Aorta (tissue), 5 donors: ENCODE measurements around the gene PSAP. TPM values are rescaled to one million over a fixed set of nuclear protein-coding genes. Genes with fewer than 3 reads are reported as not detected.

ENCODE experiments used
- ATAC-seq: fragments of 200-7000 bp; cut with Tn5 transposase; one replicate; pipeline ENCODE4 v1.9.1; 2022; ENCODE audit warnings: moderate library complexity; ENCODE audit not compliant: low FRiP score
- DNase-seq, 2 donors: peaks; one replicate each; pipeline ENCODE4 v3.0.0-alpha.2; 2020
- H3K27ac ChIP-seq, 2 donors: one replicate each; pipeline ENCODE4 v1.5.1; 2013; ENCODE audit warnings: low read length in 2 of 2, mild to moderate bottlenecking in 2 of 2, moderate library complexity in 2 of 2, control low read depth in 1 of 2, inconsistent platforms in 1 of 2, low read depth in 1 of 2
- H3K27me3 ChIP-seq, 2 donors: one replicate each; pipeline ENCODE4 v1.6.1; 2013; ENCODE audit warnings: control low read depth in 1 of 2, low read length in 1 of 2, mild to moderate bottlenecking in 1 of 2, moderate library complexity in 1 of 2; ENCODE audit not compliant: insufficient read depth in 2 of 2, control insufficient read depth in 1 of 2
- H3K36me3 ChIP-seq, 2 donors: one replicate each; pipeline ENCODE4 v1.6.1; 2013; ENCODE audit warnings: control low read depth in 1 of 2, low read length in 1 of 2, mild to moderate bottlenecking in 1 of 2; ENCODE audit not compliant: insufficient read depth in 2 of 2, control insufficient read depth in 1 of 2
- H3K4me1 ChIP-seq, 2 donors: one replicate each; pipeline ENCODE4 v1.6.1; 2013; ENCODE audit warnings: low read length in 2 of 2, control low read depth in 1 of 2, mild to moderate bottlenecking in 1 of 2, moderate library complexity in 1 of 2; ENCODE audit not compliant: insufficient read depth in 2 of 2, control insufficient read depth in 1 of 2
- H3K4me3 ChIP-seq, 2 donors: one replicate each; pipeline ENCODE4 v1.5.1; 2013; ENCODE audit warnings: low read length in 2 of 2, control low read depth in 1 of 2, mild to moderate bottlenecking in 1 of 2
- H3K9me3 ChIP-seq: one replicate; pipeline ENCODE4 v1.6.1; 2013; ENCODE audit warnings: mild to moderate bottlenecking, low read length; ENCODE audit not compliant: control insufficient read depth
- WGBS, 2 donors: extraction: QIAGEN DNeasy Blood & Tissue Kit; methylation state at CpG; one replicate each; pipeline ENCODE4 v1.1.7; 2013; 5-methylcytosine and 5-hydroxymethylcytosine counted together
- intact Hi-C, 2 donors: fragments of 100-400 bp; cut with DNase I; formaldehyde crosslinking; loops; one replicate each; pipeline versions ENCODE4 v1.14.2 to v1.15.0; 2022
- polyA plus RNA-seq, 2 donors: library from polyadenylated mRNA; stranded (reverse); fragments of 200-250 nt; gene quantifications; one replicate each; pipeline ENCODE4 v1.2.3, GENCODE V29; 2013
- total RNA-seq, 2 donors: library from RNA; stranded (reverse); fragmentation: NEBNext Ultra II Directional; extraction: Animal tissue kit (Norgen Biotek cat#: 25700); gene quantifications; one replicate each; pipeline ENCODE4 v1.2.1, GENCODE V29; 2021
- donor health status: healthy with polysubstance abuse.
- donor health status: Bipolar disorder and iron deficiency.
- donor health status: DM: no; HTN: no; CAD: no.
- donor health status: DM: no; HTN: no; CAD: no.
- donor health status: DM: yes; HTN: yes; CAD: no.

PSAP gene
- total and polyA plus RNA-seq, 4 donors: 698 to 1,176 (median 1,011) TPM

GRCh38 chr10:71849461-71849908, 1.6 kb downstream of the PSAP start:
- intact Hi-C loops: no loop called here
- no peak for ATAC-seq
- Histone ChIP-seq H3K9me3 (no peaks in the 10 kb centered on the region), H3K36me3 (no peaks in the 10 kb centered on the region), H3K27me3 (no peaks in the 10 kb centered on the region), H3K4me1 (peaks cover 0 to 2% of the 10 kb centered on the region in 2 donors), H3K4me3 (no peak overlapping the region), H3K27ac (no peak overlapping the region)
- WGBS, 2 donors: 89 to 90% methylated on average over 17 of the region's 17 CpGs
- peak; percentile 41 to 43 for DNase-seq

- Histone ChIP-seq H3K36me3 (no peaks in the 10 kb centered on the region), H3K27me3 (no peaks in the 10 kb centered on the region), H3K4me1 (peaks cover 0 to 2% of the 10 kb centered on the region in 2 donors), H3K4me3 (no peak overlapping the region), H3K9me3 (no peaks in the 10 kb centered on the region), H3K27ac (no peak overlapping the region)
- DNase-seq: peak; percentile 13 to 14
- ATAC-seq: no peak
- intact Hi-C loops: no loop called here
- 86 to 88% methylated on average over 11 of the region's 11 CpGs for WGBS, 2 donors
Measured at GRCh38 chr10:71848325-71849275, 2.5 kb downstream of the PSAP start.

GRCh38 chr10:71847418-71847817, 3.6 kb downstream of the PSAP start:
- no peak overlapping the region for H3K4me3 ChIP-seq
- no peak overlapping the region for H3K27ac ChIP-seq

GRCh38 chr10:71846816-71847215, 4.2 kb downstream of the PSAP start:
- ATAC-seq: no peak
- H3K4me3 ChIP-seq: no peak overlapping the region
- 87 to 96% methylated on average over 3 of the region's 3 CpGs for WGBS, 2 donors
- DNase-seq: peak; percentile 51 to 60
- H3K27ac ChIP-seq: no peak overlapping the region
- peaks cover 0 to 2% of the 10 kb centered on the region in 2 donors for H3K4me1 ChIP-seq
- H3K9me3 ChIP-seq: no peaks in the 10 kb centered on the region
- intact Hi-C loops: no loop called here
- H3K27me3 ChIP-seq: no peaks in the 10 kb centered on the region
- H3K36me3 ChIP-seq: no peaks in the 10 kb centered on the region

More at GRCh38 chr10:71847418-71847817, 3.6 kb downstream of the PSAP start:
- 95 to 96% methylated on average over 8 of the region's 8 CpGs for WGBS, 2 donors
- Histone ChIP-seq H3K36me3 (no peaks in the 10 kb centered on the region), H3K27me3 (no peaks in the 10 kb centered on the region), H3K4me1 (peaks cover 0 to 2% of the 10 kb centered on the region in 2 donors), H3K9me3 (no peaks in the 10 kb centered on the region)
- intact Hi-C loops: no loop called here
- DNase-seq (peak; percentile 15 to 19), ATAC-seq (no peak)

- WGBS, 2 donors: 86 to 87% methylated on average over 11 of the region's 11 CpGs
- no peak overlapping the region for H3K27ac ChIP-seq
- intact Hi-C loops: no loop called here
- no peaks in the 10 kb centered on the region for H3K9me3 ChIP-seq
- H3K4me3 ChIP-seq: no peak overlapping the region
- DNase-seq (peak in 1 of 2 donors; percentile 16), ATAC-seq (no peak)
- no peaks in the 10 kb centered on the region for H3K27me3 ChIP-seq
- H3K4me1 ChIP-seq: peaks cover 0 to 2% of the 10 kb centered on the region in 2 donors
- no peaks in the 10 kb centered on the region for H3K36me3 ChIP-seq
Measured at GRCh38 chr10:71845410-71846405, 5.3 kb downstream of the PSAP start.

GRCh38 chr10:71844695-71845094, 6.4 kb downstream of the PSAP start:
- Histone ChIP-seq H3K27ac (no peak overlapping the region), H3K27me3 (no peaks in the 10 kb centered on the region), H3K4me3 (no peak overlapping the region), H3K4me1 (peaks cover 0 to 2% of the 10 kb centered on the region in 2 donors), H3K36me3 (no peaks in the 10 kb centered on the region), H3K9me3 (no peaks in the 10 kb centered on the region)
- no peak for ATAC-seq
- no peak for DNase-seq
- WGBS, 2 donors: 85 to 93% methylated on average over 2 of the region's 2 CpGs
- intact Hi-C loops: no loop called here

GRCh38 chr10:71844084-71844483, 7.0 kb downstream of the PSAP start:
- Histone ChIP-seq H3K36me3 (no peaks in the 10 kb centered on the region), H3K4me1 (no peaks in the 10 kb centered on the region), H3K27me3 (no peaks in the 10 kb centered on the region), H3K9me3 (no peaks in the 10 kb centered on the region), H3K27ac (no peak overlapping the region), H3K4me3 (no peak overlapping the region)
- WGBS, 2 donors: 69% methylated on average over 2 of the region's 2 CpGs
- ATAC-seq (no peak), DNase-seq (peak; percentile 5 to 20)
- intact Hi-C loops: no loop called here

GRCh38 chr10:71842856-71843686, 8.0 kb downstream of the PSAP start:
- no peak overlapping the region for H3K4me3 ChIP-seq
- no peaks in the 10 kb centered on the region for H3K27me3 ChIP-seq
- no peaks in the 10 kb centered on the region for H3K9me3 ChIP-seq
- DNase-seq: peak; percentile 41 to 42
- no peaks in the 10 kb centered on the region for H3K36me3 ChIP-seq
- 85 to 89% methylated on average over 14 of the region's 14 CpGs for WGBS, 2 donors
- H3K27ac ChIP-seq: no peak overlapping the region
- no peaks in the 10 kb centered on the region for H3K4me1 ChIP-seq
- intact Hi-C loops: no loop called here
- no peak for ATAC-seq
